CD14-positive monocyte (primary cell): ENCODE results near the gene MUC12. TPM values are rescaled to one million over a fixed set of nuclear protein-coding genes. Genes with fewer than 3 reads are reported as not detected.
A peak's percentile ranks its signal among the peaks of the same experiment; 100 is the strongest.

Experiments used
- DNase-seq, 3 donors: peaks; one replicate each; pipeline ENCODE4 v3.0.0-alpha.2; 2011 to 2022
- H2AFZ ChIP-seq: 2 replicates; pipeline ENCODE4 v1.6.0; 2012; ENCODE audit warnings: mild to moderate bottlenecking, low read depth, low read length, inconsistent platforms; ENCODE audit not compliant: insufficient read depth, poor library complexity, severe bottlenecking
- H3K27ac ChIP-seq, 2 donors: 1 replicate in 1 of 2; 2 replicates in 1 of 2; pipeline ENCODE4 v1.5.1; 2012 to 2013; ENCODE audit warnings: low read length in 2 of 2, control low read depth in 1 of 2, inconsistent platforms in 1 of 2, low read depth in 1 of 2, mild to moderate bottlenecking in 1 of 2
- H3K27me3 ChIP-seq, 2 donors: one replicate each; pipeline versions ENCODE4 v1.6.0 to v1.6.1; 2011 to 2013; ENCODE audit warnings: low read length in 2 of 2; ENCODE audit not compliant: control insufficient read depth in 2 of 2, insufficient read depth in 2 of 2
- H3K36me3 ChIP-seq, 2 donors: replicated peaks in 1 of 2; 1 replicate in 1 of 2; 2 replicates in 1 of 2; pipeline versions ENCODE4 v1.5.1 to v1.6.1; 2012 to 2013; ENCODE audit warnings: low read length in 2 of 2, control low read depth in 1 of 2, inconsistent platforms in 1 of 2, mild to moderate bottlenecking in 1 of 2; ENCODE audit not compliant: insufficient read depth in 2 of 2, control insufficient read depth in 1 of 2
- H3K4me1 ChIP-seq, 2 donors: 1 replicate in 1 of 2; 2 replicates in 1 of 2; pipeline versions ENCODE4 v1.5.1 to v1.6.1; 2012 to 2013; ENCODE audit warnings: low read length in 2 of 2, control low read depth in 1 of 2, inconsistent platforms in 1 of 2, mild to moderate bottlenecking in 1 of 2, moderate library complexity in 1 of 2; ENCODE audit not compliant: insufficient read depth in 2 of 2, control insufficient read depth in 1 of 2
- H3K4me2 ChIP-seq: replicated peaks from 2 replicates; pipeline ENCODE3; 2012; ENCODE audit warnings: low read length, moderate library complexity, mild to moderate bottlenecking; ENCODE audit not compliant: poor library complexity, severe bottlenecking; ENCODE audit errors: extremely low read depth
- H3K4me3 ChIP-seq, 3 experiments: fragments of 200-600 bp in 1 of 3; sonication (generic) in 1 of 3; replicated peaks in 1 of 3; 1 replicate in 2 of 3; 2 replicates in 1 of 3; pipeline ENCODE4 v1.5.1; 2011 to 2013; ENCODE audit warnings: low read length in 3 of 3, mild to moderate bottlenecking in 3 of 3, control low read depth in 2 of 3, low read depth in 2 of 3, inconsistent platforms in 1 of 3, moderate library complexity in 1 of 3
- H3K79me2 ChIP-seq: 2 replicates; pipeline ENCODE4 v1.6.0; 2012; ENCODE audit warnings: mild to moderate bottlenecking, control low read depth, inconsistent platforms, low read length, moderate library complexity; ENCODE audit not compliant: insufficient read depth
- H3K9ac ChIP-seq: 2 replicates; pipeline ENCODE4 v1.6.0; 2017; ENCODE audit warnings: low read length, mild to moderate bottlenecking; ENCODE audit not compliant: insufficient read depth, poor library complexity, severe bottlenecking
- H3K9me3 ChIP-seq, 2 donors: replicated peaks in 1 of 2; 1 replicate in 1 of 2; 2 replicates in 1 of 2; pipeline versions ENCODE4 v1.5.1 to v1.6.1; 2012 to 2013; ENCODE audit warnings: low read length in 2 of 2, control low read depth in 1 of 2; ENCODE audit not compliant: control insufficient read depth in 1 of 2, insufficient read depth in 1 of 2
- H4K20me1 ChIP-seq: 2 replicates; pipeline ENCODE4 v1.6.0; 2012; ENCODE audit warnings: mild to moderate bottlenecking, low read length, control low read depth, moderate library complexity; ENCODE audit not compliant: insufficient read depth
- H3K27ac Mint-ChIP-seq, 7 donors: one replicate each; pipeline ENCODE4 v1.8.0; 2020; ENCODE audit warnings: mild to moderate bottlenecking in 7 of 7, mixed read lengths in 7 of 7, moderate library complexity in 6 of 7, inconsistent platforms in 2 of 7
- H3K27me3 Mint-ChIP-seq, 3 donors: one replicate each; pipeline ENCODE4 v1.8.0; 2021 to 2022; ENCODE audit warnings: low read depth in 3 of 3, mild to moderate bottlenecking in 3 of 3, mixed read lengths in 3 of 3, moderate library complexity in 3 of 3, inconsistent platforms in 1 of 3
- H3K36me3 Mint-ChIP-seq, 2 donors: one replicate each; pipeline ENCODE4 v1.8.0; 2020; ENCODE audit warnings: mixed read lengths in 2 of 2, inconsistent platforms in 1 of 2, mild to moderate bottlenecking in 1 of 2
- H3K4me1 Mint-ChIP-seq: one replicate; pipeline ENCODE4 v1.8.0; 2020; ENCODE audit warnings: mild to moderate bottlenecking, mixed read lengths
- H3K4me3 Mint-ChIP-seq, 2 donors: one replicate each; pipeline ENCODE4 v1.8.0; 2020; ENCODE audit warnings: mild to moderate bottlenecking in 2 of 2, mixed read lengths in 2 of 2, moderate library complexity in 1 of 2
- H3K9me3 Mint-ChIP-seq, 7 donors: one replicate each; pipeline ENCODE4 v1.8.0; 2020 to 2022; ENCODE audit warnings: mixed read lengths in 7 of 7, mild to moderate bottlenecking in 6 of 7, moderate library complexity in 6 of 7, inconsistent platforms in 2 of 7
- WGBS: methylation state at CpG from one replicate; pipeline ENCODE4 v1.1.5; 2013; ENCODE audit warnings: missing lambda C conversion rate; ENCODE audit not compliant: insufficient coverage; 5-methylcytosine and 5-hydroxymethylcytosine counted together
- intact Hi-C, 2 donors: fragments of 100-400 bp; cut with micrococcal nuclease; formaldehyde crosslinking; loops; one replicate each; pipeline versions ENCODE4 v1.15.0 to v1.15.1; 2023
- polyA plus RNA-seq, 3 donors: library from polyadenylated mRNA; depleted of rRNA in 1 of 3; unstranded in 2 of 3; stranded (reverse) in 1 of 3; fragments of 300-500 nt in 2 of 3; fragments of >200 nt in 1 of 3; fragmentation: Illumina TruSeq in 2 of 3; gene quantifications; 1 replicate in 2 of 3; 2 replicates in 1 of 3; pipeline ENCODE4 v1.2.3, GENCODE V29; 2012 to 2021
- TF ChIP-seq, protein P1 (sequence below): fragments of 200-600 bp; IDR thresholded peaks from one replicate; pipeline ENCODE4 v1.8.0; 2022; ENCODE audit warnings: antibody characterized with exemption, mild to moderate bottlenecking

Gene MUC12
- polyA plus RNA-seq, 3 donors: 0.44 TPM; not detected in 2

DNA sequence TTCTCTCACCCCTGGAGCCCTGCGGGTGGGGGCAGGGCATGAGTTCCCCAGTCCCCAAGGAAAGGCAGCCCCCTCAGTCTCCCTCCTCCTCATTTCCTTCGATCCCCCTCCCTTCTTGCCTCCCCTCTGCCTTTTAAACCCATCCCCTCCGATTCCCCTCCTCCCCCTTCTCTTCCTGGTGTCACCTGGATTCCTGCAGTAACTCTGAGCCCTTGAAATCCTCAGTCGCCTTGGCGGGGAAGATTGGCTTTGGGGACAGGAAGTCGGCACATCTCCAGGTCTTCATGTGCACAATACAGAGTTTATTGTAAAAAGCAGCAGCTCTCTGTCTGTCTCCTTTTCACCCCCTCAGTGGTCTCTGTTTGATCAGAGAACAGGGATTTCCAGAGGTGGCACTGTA lies 1.3 kb upstream of the MUC12 start:
- Mint-ChIP-seq H3K27ac (no peak overlapping the region), H3K4me3 (peak overlapping the region in 1 of 2 donors; percentile 76), H3K27me3 (peaks cover 55 to 71% (median 60%) of the 10 kb centered on the region in 3 donors), H3K36me3 (peaks cover 4 to 6% of the 10 kb centered on the region in 2 donors), H3K9me3 (peaks cover 0 to 15% (median 5%) of the 10 kb centered on the region in 7 donors), H3K4me1 (peaks cover 10% of the 10 kb centered on the region)
- H3K4me3 ChIP-seq: no peak overlapping the region
- H2AFZ ChIP-seq: no peak overlapping the region
- no peaks in the 10 kb centered on the region for H3K36me3 ChIP-seq
- DNase-seq: no peak
- no peak overlapping the region for H3K27ac ChIP-seq
- H3K4me1 ChIP-seq: peaks cover 7 to 12% of the 10 kb centered on the region in 2 donors
- no peaks in the 10 kb centered on the region for H3K79me2 ChIP-seq
- no peak overlapping the region for H3K4me2 ChIP-seq
- peaks cover 0 to 14% of the 10 kb centered on the region in 2 donors for H3K9me3 ChIP-seq
- 0% methylated on average over 2 of the region's 6 CpGs for WGBS
- intact Hi-C loops: loop anchor here in 1 of 2 donors (5.0 kb wide), 1 partner anchor 89 kb away; no protein-coding TSS in a partner anchor
- peaks cover 21 to 46% of the 10 kb centered on the region in 2 donors for H3K27me3 ChIP-seq
- TF ChIP-seq, protein P1, sequence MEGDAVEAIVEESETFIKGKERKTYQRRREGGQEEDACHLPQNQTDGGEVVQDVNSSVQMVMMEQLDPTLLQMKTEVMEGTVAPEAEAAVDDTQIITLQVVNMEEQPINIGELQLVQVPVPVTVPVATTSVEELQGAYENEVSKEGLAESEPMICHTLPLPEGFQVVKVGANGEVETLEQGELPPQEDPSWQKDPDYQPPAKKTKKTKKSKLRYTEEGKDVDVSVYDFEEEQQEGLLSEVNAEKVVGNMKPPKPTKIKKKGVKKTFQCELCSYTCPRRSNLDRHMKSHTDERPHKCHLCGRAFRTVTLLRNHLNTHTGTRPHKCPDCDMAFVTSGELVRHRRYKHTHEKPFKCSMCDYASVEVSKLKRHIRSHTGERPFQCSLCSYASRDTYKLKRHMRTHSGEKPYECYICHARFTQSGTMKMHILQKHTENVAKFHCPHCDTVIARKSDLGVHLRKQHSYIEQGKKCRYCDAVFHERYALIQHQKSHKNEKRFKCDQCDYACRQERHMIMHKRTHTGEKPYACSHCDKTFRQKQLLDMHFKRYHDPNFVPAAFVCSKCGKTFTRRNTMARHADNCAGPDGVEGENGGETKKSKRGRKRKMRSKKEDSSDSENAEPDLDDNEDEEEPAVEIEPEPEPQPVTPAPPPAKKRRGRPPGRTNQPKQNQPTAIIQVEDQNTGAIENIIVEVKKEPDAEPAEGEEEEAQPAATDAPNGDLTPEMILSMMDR: no peak
- no peak overlapping the region for H3K9ac ChIP-seq
- no peaks in the 10 kb centered on the region for H4K20me1 ChIP-seq

DNA sequence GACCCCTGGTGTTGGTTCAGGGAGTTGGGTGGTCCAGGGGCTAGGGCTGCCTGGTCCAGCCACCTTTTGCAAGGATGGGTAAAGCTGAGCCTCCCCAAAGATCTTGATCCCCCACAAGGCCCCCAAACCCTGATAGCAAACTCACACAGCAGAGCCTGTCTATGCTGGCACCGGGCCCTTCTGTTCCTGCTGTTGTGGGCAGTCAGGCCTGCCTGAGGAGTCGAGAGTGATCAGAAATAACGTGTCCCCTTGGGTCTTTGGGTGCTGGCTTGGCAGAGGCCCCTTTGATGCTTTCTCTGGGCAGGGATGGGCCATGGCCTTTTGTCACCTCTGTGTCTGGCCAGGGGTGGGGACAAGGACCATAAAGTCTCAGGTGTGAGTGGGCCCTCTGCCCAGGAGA lies 715 bp upstream of the MUC12 start:
- Mint-ChIP-seq H3K4me1 (peaks cover 10% of the 10 kb centered on the region), H3K4me3 (no peak overlapping the region), H3K9me3 (peaks cover 0 to 15% (median 5%) of the 10 kb centered on the region in 7 donors), H3K27ac (no peak overlapping the region), H3K36me3 (peaks cover 4 to 6% of the 10 kb centered on the region in 2 donors), H3K27me3 (peaks cover 51 to 69% (median 59%) of the 10 kb centered on the region in 3 donors)
- Histone ChIP-seq H3K27ac (no peak overlapping the region), H4K20me1 (no peaks in the 10 kb centered on the region), H3K36me3 (no peaks in the 10 kb centered on the region), H3K27me3 (peaks cover 21 to 46% of the 10 kb centered on the region in 2 donors), H3K79me2 (no peaks in the 10 kb centered on the region), H3K4me2 (no peak overlapping the region), H3K4me3 (no peak overlapping the region), H2AFZ (no peak overlapping the region), H3K9me3 (peaks cover 0 to 14% of the 10 kb centered on the region in 2 donors), H3K9ac (no peak overlapping the region), H3K4me1 (peaks cover 7 to 12% of the 10 kb centered on the region in 2 donors)
- intact Hi-C loops: loop anchor here in 1 of 2 donors (5.0 kb wide), 1 partner anchor 89 kb away; no protein-coding TSS in a partner anchor
- TF ChIP-seq, protein P1: no peak
- no peak for DNase-seq
- 23% methylated on average over 3 of the region's 3 CpGs for WGBS
